WTC11 (cell line): ENCODE measurements around the gene GPR183. TPM values are rescaled to one million over a fixed set of nuclear protein-coding genes. Genes with fewer than 3 reads are reported as not detected.

Experiments used
- ATAC-seq: fragments of 200-7000 bp; cut with Tn5 transposase; 2 replicates; pipeline ENCODE4 v1.10.0; 2021; ENCODE audit warnings: mild to moderate bottlenecking, moderate library complexity
- CTCF ChIA-PET: fragments of 300-600 bp; sonication (Branson Sonifier 250); formaldehyde crosslinking; loops from one replicate; lab custom pipeline; 2021; ENCODE audit warnings: antibody characterized with exemption; lab: Charles Lee
- POLR2A ChIA-PET: fragments of 350-600 bp; sonication (Branson Sonifier 250); formaldehyde crosslinking; loops from one replicate; lab custom pipeline; 2021; ENCODE audit warnings: antibody characterized with exemption; lab: Charles Lee
- DNase-seq: peaks from one replicate; pipeline ENCODE4 v3.0.0; 2021; ENCODE audit warnings: low spot score
- H3K27ac Mint-ChIP-seq: 2 replicates; pipeline ENCODE4 v1.8.0; 2021; ENCODE audit warnings: mixed read lengths
- H3K27me3 Mint-ChIP-seq: 2 replicates; pipeline ENCODE4 v1.8.0; 2021; ENCODE audit warnings: low read depth, mild to moderate bottlenecking, moderate library complexity, mixed read lengths
- H3K36me3 Mint-ChIP-seq: 2 replicates; pipeline ENCODE4 v1.8.0; 2021; ENCODE audit warnings: mixed read lengths
- H3K4me1 Mint-ChIP-seq: 2 replicates; pipeline ENCODE4 v1.8.0; 2022; ENCODE audit warnings: mixed read lengths
- H3K4me3 Mint-ChIP-seq: 2 replicates; pipeline ENCODE4 v1.8.0; 2021; ENCODE audit warnings: mild to moderate bottlenecking, moderate library complexity, mixed read lengths
- H3K9me3 Mint-ChIP-seq: 2 replicates; pipeline ENCODE4 v1.8.0; 2021; ENCODE audit warnings: mixed read lengths
- ATF1 ChIP-seq: sonication (generic); formaldehyde crosslinking; IDR thresholded peaks from 2 replicates; pipeline ENCODE4 v1.8.1; 2023; ENCODE audit warnings: mild to moderate bottlenecking, moderate library complexity, missing genetic modification reagents
- FOXP1 ChIP-seq: sonication (generic); formaldehyde crosslinking; IDR thresholded peaks from 2 replicates; pipeline ENCODE4 v1.8.0; 2022; ENCODE audit warnings: missing genetic modification reagents, mild to moderate bottlenecking, moderate library complexity, borderline replicate concordance
- JAZF1 ChIP-seq: fragments of 250-450 bp; sonication (Bioruptor Pico); IDR thresholded peaks from 2 replicates; pipeline ENCODE4 v1.9.0; 2021; ENCODE audit warnings: moderate library complexity, mild to moderate bottlenecking, inconsistent platforms
- KAT7 ChIP-seq: sonication (generic); formaldehyde crosslinking; IDR thresholded peaks from 2 replicates; pipeline ENCODE4 v1.8.1; 2023; ENCODE audit warnings: missing genetic modification reagents, mild to moderate bottlenecking, borderline replicate concordance
- NFATC4 ChIP-seq: fragments of 250-450 bp; sonication (Bioruptor Pico); IDR thresholded peaks from 2 replicates; pipeline ENCODE4 v1.9.0; 2021; ENCODE audit warnings: mild to moderate bottlenecking
- NR3C1 ChIP-seq: sonication (generic); formaldehyde crosslinking; conservative IDR thresholded peaks from 2 replicates; pipeline ENCODE4 v1.8.1; 2023; ENCODE audit warnings: low read depth, mild to moderate bottlenecking, missing genetic modification reagents
- OVOL2 ChIP-seq: fragments of 250-450 bp; sonication (Bioruptor Pico); IDR thresholded peaks from 2 replicates; pipeline ENCODE4 v1.9.0; 2021; ENCODE audit warnings: mild to moderate bottlenecking, borderline replicate concordance
- SOX15 ChIP-seq: fragments of 250-450 bp; sonication (Bioruptor Pico); IDR thresholded peaks from 2 replicates; pipeline ENCODE4 v1.9.0; 2021; ENCODE audit warnings: mild to moderate bottlenecking
- TEAD1 ChIP-seq: sonication (generic); formaldehyde crosslinking; IDR thresholded peaks from 2 replicates; pipeline ENCODE4 v1.8.0; 2022; ENCODE audit warnings: mild to moderate bottlenecking, missing genetic modification reagents
- ZNF281 ChIP-seq: sonication (generic); formaldehyde crosslinking; IDR thresholded peaks from 2 replicates; pipeline ENCODE4 v1.8.0; 2023; ENCODE audit warnings: mild to moderate bottlenecking, missing genetic modification reagents
- ZNF423 ChIP-seq: fragments of 250-450 bp; sonication (Bioruptor Pico); IDR thresholded peaks from 2 replicates; pipeline ENCODE4 v2.1.2; 2022; ENCODE audit warnings: mild to moderate bottlenecking, moderate library complexity
- total RNA-seq: library from RNA; stranded (reverse); gene quantifications from 3 replicates; pipeline ENCODE4 v1.2.3, GENCODE V29; 2021
- TF ChIP-seq, protein P1 (sequence below): fragments of 250-450 bp; sonication (Bioruptor Pico); IDR thresholded peaks from 2 replicates; pipeline ENCODE4 v1.9.0; 2021; ENCODE audit warnings: moderate library complexity, mild to moderate bottlenecking, inconsistent platforms, borderline replicate concordance
- TF ChIP-seq, protein P2 (sequence below): sonication (generic); formaldehyde crosslinking; IDR thresholded peaks from 2 replicates; pipeline ENCODE4 v1.8.0; 2023; ENCODE audit warnings: missing genetic modification reagents, mild to moderate bottlenecking, borderline replicate concordance
- TF ChIP-seq, protein P3 (sequence below): fragments of 250-450 bp; sonication (Bioruptor Pico); IDR thresholded peaks from 2 replicates; pipeline ENCODE4 v1.9.0; 2021; ENCODE audit warnings: mild to moderate bottlenecking
- TF ChIP-seq, protein P4 (sequence below): sonication (generic); formaldehyde crosslinking; IDR thresholded peaks from 2 replicates; pipeline ENCODE4 v1.8.0; 2022; ENCODE audit warnings: mild to moderate bottlenecking, missing genetic modification reagents

The GPR183 gene
- total RNA-seq, 1 experiment from 2014 or later: 0.13 TPM

- CTCF ChIA-PET: interaction anchor here (0.8 to 2.5 kb wide), 3 partner anchors 9 to 98 kb away, joined by 3 to 13 read pairs (median 3); no protein-coding TSS in a partner anchor
- no peak for TF ChIP-seq KAT7
- no peak for TF ChIP-seq NR3C1 (CRISPR knock-in tag)
- TF ChIP-seq ZNF281 (CRISPR knock-in tag): no peak
- TF ChIP-seq OVOL2: no peak
- no peak for TF ChIP-seq JAZF1 (CRISPR knock-in tag)
- TF ChIP-seq, protein P1, sequence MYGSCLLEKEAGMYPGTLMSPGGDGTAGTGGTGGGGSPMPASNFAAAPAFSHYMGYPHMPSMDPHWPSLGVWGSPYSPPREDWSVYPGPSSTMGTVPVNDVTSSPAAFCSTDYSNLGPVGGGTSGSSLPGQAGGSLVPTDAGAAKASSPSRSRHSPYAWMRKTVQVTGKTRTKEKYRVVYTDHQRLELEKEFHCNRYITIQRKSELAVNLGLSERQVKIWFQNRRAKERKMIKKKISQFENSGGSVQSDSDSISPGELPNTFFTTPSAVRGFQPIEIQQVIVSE: no peak
- TF ChIP-seq SOX15 (CRISPR knock-in tag): no peak
- TF ChIP-seq, protein P2, sequence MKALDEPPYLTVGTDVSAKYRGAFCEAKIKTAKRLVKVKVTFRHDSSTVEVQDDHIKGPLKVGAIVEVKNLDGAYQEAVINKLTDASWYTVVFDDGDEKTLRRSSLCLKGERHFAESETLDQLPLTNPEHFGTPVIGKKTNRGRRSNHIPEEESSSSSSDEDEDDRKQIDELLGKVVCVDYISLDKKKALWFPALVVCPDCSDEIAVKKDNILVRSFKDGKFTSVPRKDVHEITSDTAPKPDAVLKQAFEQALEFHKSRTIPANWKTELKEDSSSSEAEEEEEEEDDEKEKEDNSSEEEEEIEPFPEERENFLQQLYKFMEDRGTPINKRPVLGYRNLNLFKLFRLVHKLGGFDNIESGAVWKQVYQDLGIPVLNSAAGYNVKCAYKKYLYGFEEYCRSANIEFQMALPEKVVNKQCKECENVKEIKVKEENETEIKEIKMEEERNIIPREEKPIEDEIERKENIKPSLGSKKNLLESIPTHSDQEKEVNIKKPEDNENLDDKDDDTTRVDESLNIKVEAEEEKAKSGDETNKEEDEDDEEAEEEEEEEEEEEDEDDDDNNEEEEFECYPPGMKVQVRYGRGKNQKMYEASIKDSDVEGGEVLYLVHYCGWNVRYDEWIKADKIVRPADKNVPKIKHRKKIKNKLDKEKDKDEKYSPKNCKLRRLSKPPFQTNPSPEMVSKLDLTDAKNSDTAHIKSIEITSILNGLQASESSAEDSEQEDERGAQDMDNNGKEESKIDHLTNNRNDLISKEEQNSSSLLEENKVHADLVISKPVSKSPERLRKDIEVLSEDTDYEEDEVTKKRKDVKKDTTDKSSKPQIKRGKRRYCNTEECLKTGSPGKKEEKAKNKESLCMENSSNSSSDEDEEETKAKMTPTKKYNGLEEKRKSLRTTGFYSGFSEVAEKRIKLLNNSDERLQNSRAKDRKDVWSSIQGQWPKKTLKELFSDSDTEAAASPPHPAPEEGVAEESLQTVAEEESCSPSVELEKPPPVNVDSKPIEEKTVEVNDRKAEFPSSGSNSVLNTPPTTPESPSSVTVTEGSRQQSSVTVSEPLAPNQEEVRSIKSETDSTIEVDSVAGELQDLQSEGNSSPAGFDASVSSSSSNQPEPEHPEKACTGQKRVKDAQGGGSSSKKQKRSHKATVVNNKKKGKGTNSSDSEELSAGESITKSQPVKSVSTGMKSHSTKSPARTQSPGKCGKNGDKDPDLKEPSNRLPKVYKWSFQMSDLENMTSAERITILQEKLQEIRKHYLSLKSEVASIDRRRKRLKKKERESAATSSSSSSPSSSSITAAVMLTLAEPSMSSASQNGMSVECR: no peak
- TF ChIP-seq NFATC4 (CRISPR knock-in tag): no peak
- ATAC-seq (no peak), DNase-seq (no peak)
- Mint-ChIP-seq H3K27ac (0 out of 2 replicates have a peak overlapping the region, but pooled peaks have one; percentile 10), H3K4me1 (peaks cover 29% of the 10 kb centered on the region), H3K27me3 (no peaks in the 10 kb centered on the region), H3K4me3 (no peak overlapping the region), H3K9me3 (peaks cover 5% of the 10 kb centered on the region; the same call in 1 of the 2 replicates), H3K36me3 (peaks cover 5% of the 10 kb centered on the region)
- POLR2A ChIA-PET: no interaction called here
These were observed 32.1 kb downstream of the GPR183 start for GRCh38 chr13:99275093-99275469.

- no peak overlapping the region for H3K27ac Mint-ChIP-seq
- H3K9me3 Mint-ChIP-seq: peaks cover 5% of the 10 kb centered on the region; the same call in 1 of the 2 replicates
- H3K36me3 Mint-ChIP-seq: peaks cover 5% of the 10 kb centered on the region
- H3K4me3 Mint-ChIP-seq: no peak overlapping the region
- no peak for TF ChIP-seq ATF1 (CRISPR knock-in tag)
- TF ChIP-seq TEAD1 (CRISPR knock-in tag): no peak
- TF ChIP-seq FOXP1: no peak
- TF ChIP-seq, protein P3, sequence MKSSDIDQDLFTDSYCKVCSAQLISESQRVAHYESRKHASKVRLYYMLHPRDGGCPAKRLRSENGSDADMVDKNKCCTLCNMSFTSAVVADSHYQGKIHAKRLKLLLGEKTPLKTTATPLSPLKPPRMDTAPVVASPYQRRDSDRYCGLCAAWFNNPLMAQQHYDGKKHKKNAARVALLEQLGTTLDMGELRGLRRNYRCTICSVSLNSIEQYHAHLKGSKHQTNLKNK (CRISPR knock-in tag): no peak
- TF ChIP-seq, protein P4, sequence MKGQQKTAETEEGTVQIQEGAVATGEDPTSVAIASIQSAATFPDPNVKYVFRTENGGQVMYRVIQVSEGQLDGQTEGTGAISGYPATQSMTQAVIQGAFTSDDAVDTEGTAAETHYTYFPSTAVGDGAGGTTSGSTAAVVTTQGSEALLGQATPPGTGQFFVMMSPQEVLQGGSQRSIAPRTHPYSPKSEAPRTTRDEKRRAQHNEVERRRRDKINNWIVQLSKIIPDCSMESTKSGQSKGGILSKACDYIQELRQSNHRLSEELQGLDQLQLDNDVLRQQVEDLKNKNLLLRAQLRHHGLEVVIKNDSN (CRISPR knock-in tag): no peak
- TF ChIP-seq ZNF423 (CRISPR knock-in tag): no peak
- TF ChIP-seq, all 79 proteins: peak for 0
- CTCF ChIA-PET: no interaction called here
- Mint-ChIP-seq H3K4me1 (peaks cover 20% of the 10 kb centered on the region), H3K27me3 (no peaks in the 10 kb centered on the region)
- ATAC-seq (no peak), DNase-seq (no peak)
- POLR2A ChIA-PET: no interaction called here
These were observed 34.1 kb downstream of the GPR183 start for GRCh38 chr13:99273128-99273527.
